Heart right ventricle (tissue), 16 donors: ENCODE results near the gene RAB20. TPM values are rescaled to one million over a fixed set of nuclear protein-coding genes. Genes with fewer than 3 reads are reported as not detected.
"Not testable (repeated sequence)": the region's sequence is repeated elsewhere in the genome, so short reads cannot be mapped to it uniquely, and the experiment has no call there.

ENCODE experiments used
- ATAC-seq, 8 donors: fragments of 200-7000 bp; cut with Tn5 transposase; one replicate each; pipeline ENCODE4 v1.9.1; 2020; ENCODE audit warnings: mild to moderate bottlenecking in 8 of 8, moderate library complexity in 8 of 8, moderate number of reproducible peaks in 1 of 8
- DNase-seq, 2 donors: peaks; one replicate each; pipeline ENCODE4 v3.0.0-alpha.2; 2020
- H3K27ac ChIP-seq, 10 donors: fragments of 200-600 bp; sonication (generic) in 2 of 10; one replicate each; pipeline versions ENCODE4 v1.5.0 to v1.8.0; 2020 to 2022; ENCODE audit warnings: mild to moderate bottlenecking in 3 of 10
- H3K27me3 ChIP-seq, 7 donors: fragments of 200-600 bp; one replicate each; pipeline ENCODE4 v1.8.0; 2021 to 2022; ENCODE audit warnings: mild to moderate bottlenecking in 2 of 7
- H3K36me3 ChIP-seq, 9 donors: fragments of 200-600 bp; sonication (generic) in 1 of 9; one replicate each; pipeline versions ENCODE4 v1.5.0 to v1.8.0; 2020 to 2022; ENCODE audit warnings: mild to moderate bottlenecking in 2 of 9
- H3K4me1 ChIP-seq, 9 donors: fragments of 200-600 bp; sonication (generic) in 1 of 9; one replicate each; pipeline versions ENCODE4 v1.5.0 to v1.8.0; 2020 to 2022; ENCODE audit warnings: mild to moderate bottlenecking in 4 of 9
- H3K4me3 ChIP-seq, 10 donors: fragments of 200-600 bp; sonication (generic) in 2 of 10; one replicate each; pipeline versions ENCODE4 v1.5.0 to v1.8.0; 2020 to 2022; ENCODE audit warnings: mild to moderate bottlenecking in 7 of 10, moderate library complexity in 2 of 10
- H3K9me3 ChIP-seq, 11 donors: fragments of 200-600 bp in 10 of 11; sonication (generic) in 2 of 11; one replicate each; pipeline versions ENCODE4 v1.5.0 to v1.8.0; 2013 to 2022; ENCODE audit warnings: mild to moderate bottlenecking in 2 of 11, control low read depth in 1 of 11, moderate library complexity in 1 of 11
- CTCF ChIP-seq, 9 donors: fragments of 200-600 bp; sonication (generic) in 2 of 9; IDR thresholded peaks; one replicate each; pipeline versions ENCODE4 v1.5.0 to v1.8.0; 2021 to 2022; ENCODE audit warnings: antibody characterized with exemption in 9 of 9, mild to moderate bottlenecking in 5 of 9, moderate library complexity in 1 of 9
- WGBS, 2 donors: extraction: QIAGEN DNeasy Blood & Tissue Kit; methylation state at CpG; one replicate each; pipeline ENCODE4 v1.1.7; 2013; ENCODE audit warnings: inconsistent platforms in 1 of 2; 5-methylcytosine and 5-hydroxymethylcytosine counted together
- intact Hi-C, 10 donors: fragments of 100-400 bp; cut with DNase I; formaldehyde crosslinking; loops; one replicate each; pipeline versions ENCODE4 v1.11.1 to v1.14.2; 2022
- polyA plus RNA-seq, 2 donors: library from polyadenylated mRNA; stranded (reverse); fragments of 200-250 nt; gene quantifications; one replicate each; pipeline ENCODE4 v1.2.3, GENCODE V29; 2013
- total RNA-seq, 10 donors: library from RNA; stranded (reverse); fragmentation: NEBNext Ultra II Directional in 3 of 10; extraction: Animal tissue kit (Norgen Biotek cat#: 25700) in 3 of 10; gene quantifications; one replicate each; pipeline versions ENCODE4 v1.2.1 to v1.2.4, GENCODE V29; 2021 to 2023
- donor health status: Arrhythmogenic right ventricular cardiomyopathy.
- donor health status: ischemic (EF 13 %, LVEDD 7.1; RV severe dilation, severe dysfunction).
- donor health status: healthy with polysubstance abuse.
- donor health status: DM: no; HTN: yes; CAD: no.
- donor health status: DM: no; HTN: no; CAD: no.
- donor health status: ischemic (EF 25% LVEDD 6.9; RV normal size, moderate dysfunction).
- donor health status: ischemic (EF 25% LVEDD 5.7; RV mildly dilated, moderate dysfunction).
- donor health status: healthy.
- donor health status: DM: yes; HTN: yes; CAD: no.
- donor health status: Ischemic cardiomyopathy.
- donor health status: ischemic (EF 35%, LVEDD 5.7; RV mildly dilated, moderate dysfunction).
- donor health status: nonischemic (EF 11% LVEDD 7.7; RV severe dilation, severe dysfunction).
- donor health status: DM: yes; HTN: yes; CAD: no.
- donor health status: PGD.
- donor health status: ischemic (EF 29% LVEDD 5.4; RV normal size, mild dysfunction).
- donor health status: nonischemic (EF 23%, LVEDD 6.1; RV moderate dilation, normal function).

The RAB20 gene
- total and polyA plus RNA-seq, 12 donors, result 5.4 to 40.8 (median 12.5) TPM

GRCh38 chr13:110499621-110500281 lies 61.8 kb downstream of the RAB20 start:
- intact Hi-C loops, result loop anchor here in 1 of 10 donors (10.0 kb wide), 1 partner anchor 65 kb away; the partner anchor contains the start of gene RAB20

GRCh38 chr13:110498765-110499164 lies 62.8 kb downstream of the RAB20 start:
- Histone ChIP-seq H3K9me3 (no peaks in the 10 kb centered on the region), H3K27ac (no peak overlapping the region), H3K4me3 (no peak overlapping the region), H3K27me3 (no peaks in the 10 kb centered on the region), H3K36me3 (peaks cover 17 to 99% (median 82%) of the 10 kb centered on the region in 9 donors), H3K4me1 (peaks cover 0 to 10% (median 5%) of the 10 kb centered on the region in 9 donors)
- DNase-seq (no peak), ATAC-seq (no peak)
- TF ChIP-seq CTCF (IDR thresholded peaks at IDR 0.05), result no peak
- intact Hi-C loops, result no loop called here
- 89 to 94% methylated on average over 10 of the region's 10 CpGs for WGBS, 2 donors

More at GRCh38 chr13:110499621-110500281, 61.8 kb downstream of the RAB20 start:
- Histone ChIP-seq H3K27me3 (no peaks in the 10 kb centered on the region), H3K4me3 (no peak overlapping the region), H3K4me1 (peaks cover 0 to 13% (median 8%) of the 10 kb centered on the region in 9 donors), H3K9me3 (no peaks in the 10 kb centered on the region), H3K27ac (no peak overlapping the region), H3K36me3 (peaks cover 17 to 99% (median 83%) of the 10 kb centered on the region in 9 donors)
- no peak for ATAC-seq
- WGBS, 2 donors, result 90 to 91% methylated on average over 10 of the region's 10 CpGs
- TF ChIP-seq CTCF (IDR thresholded peaks at IDR 0.05), result no peak
- DNase-seq, result no peak

GRCh38 chr13:110498327-110498726 lies 63.2 kb downstream of the RAB20 start:
- Histone ChIP-seq H3K27me3 (no peaks in the 10 kb centered on the region), H3K36me3 (peaks cover 15 to 99% (median 82%) of the 10 kb centered on the region in 9 donors), H3K27ac (no peak overlapping the region), H3K9me3 (no peaks in the 10 kb centered on the region), H3K4me3 (no peak overlapping the region), H3K4me1 (peaks cover 0 to 6% (median 2%) of the 10 kb centered on the region in 9 donors)
- TF ChIP-seq CTCF (IDR thresholded peaks at IDR 0.05), result no peak
- ATAC-seq, result no peak
- DNase-seq, result no peak
- 77 to 78% methylated on average over 5 of the region's 5 CpGs for WGBS, 2 donors
- intact Hi-C loops, result no loop called here

GRCh38 chr13:110497896-110498295 lies 63.6 kb downstream of the RAB20 start:
- H3K27ac ChIP-seq, ATAC-seq, H3K9me3 ChIP-seq, H3K27me3 ChIP-seq, intact Hi-C loops, H3K4me1 ChIP-seq, H3K4me3 ChIP-seq, DNase-seq: not testable (repeated sequence)
- WGBS, 2 donors, result 92 to 97% methylated on average over 3 of the region's 3 CpGs
- H3K36me3 ChIP-seq, result peaks cover 15 to 99% (median 83%) of the 10 kb centered on the region in 9 donors

- H3K36me3 ChIP-seq, result peaks cover 17 to 99% (median 83%) of the 10 kb centered on the region in 9 donors
- DNase-seq, result no peak
- no peaks in the 10 kb centered on the region for H3K27me3 ChIP-seq
- WGBS, 2 donors, result 87 to 92% methylated on average over 2 of the region's 2 CpGs
- H3K4me3 ChIP-seq, result no peak overlapping the region
- intact Hi-C loops, result no loop called here
- no peaks in the 10 kb centered on the region for H3K9me3 ChIP-seq
- TF ChIP-seq CTCF (IDR thresholded peaks at IDR 0.05), result no peak
- H3K4me1 ChIP-seq, result no peaks in the 10 kb centered on the region
- ATAC-seq, result no peak
- H3K27ac ChIP-seq, result no peak overlapping the region
These were observed 64.5 kb downstream of the RAB20 start for GRCh38 chr13:110497003-110497402.
